Measurements from ENCODE around the gene IQCM.
"Not testable (repeated sequence)": the region's sequence is repeated elsewhere in the genome, so short reads cannot be mapped to it uniquely, and the experiment has no call there.

IQCM gene

DNA sequence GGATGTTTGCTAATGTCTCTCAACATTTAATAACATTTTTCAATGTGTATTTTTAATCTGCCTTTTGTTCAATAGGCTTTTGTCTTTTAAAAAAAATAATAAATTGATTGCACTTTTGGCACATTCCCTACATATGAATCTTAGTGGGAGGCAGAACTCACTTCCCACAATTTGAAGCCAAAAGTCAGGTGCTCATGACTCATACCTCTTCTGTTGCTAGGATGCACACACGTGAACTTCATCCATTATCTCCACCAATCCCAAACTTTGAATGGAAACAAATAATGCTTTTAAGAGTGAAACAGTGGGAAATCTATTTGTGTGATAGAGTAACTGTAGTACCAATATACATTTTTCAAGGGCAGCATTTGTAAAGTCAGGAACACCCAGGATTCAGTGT is 260.5 kb downstream of the IQCM start:
- no peak for DNase-seq

DNA sequence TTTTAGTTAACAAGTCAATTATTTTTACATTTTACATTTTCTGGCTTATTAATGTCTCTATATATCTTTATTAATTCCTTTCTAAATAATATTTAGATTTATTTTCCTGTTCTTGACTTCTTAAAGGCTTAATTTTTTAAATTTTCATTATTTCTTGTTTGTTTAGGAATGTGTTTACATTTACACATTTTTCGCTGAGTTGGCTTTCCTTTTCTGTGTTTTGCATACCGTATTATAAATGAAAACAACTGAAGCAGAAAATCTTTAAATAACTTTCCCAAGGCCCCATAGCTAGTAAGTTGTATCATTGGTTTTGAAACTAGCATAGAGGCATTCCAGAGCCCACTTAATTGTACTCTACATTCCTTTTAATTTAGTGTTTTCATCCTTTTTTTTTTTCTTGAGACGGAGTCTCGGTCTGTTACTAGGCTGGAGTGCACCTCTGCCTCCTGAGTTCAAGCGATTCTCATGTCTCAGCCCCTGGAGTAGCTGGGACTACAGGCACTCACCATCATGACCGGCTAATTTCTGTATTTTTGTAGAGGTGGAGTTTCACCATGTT is 261.6 kb downstream of the IQCM start:
- DNase-seq: no peak

DNA sequence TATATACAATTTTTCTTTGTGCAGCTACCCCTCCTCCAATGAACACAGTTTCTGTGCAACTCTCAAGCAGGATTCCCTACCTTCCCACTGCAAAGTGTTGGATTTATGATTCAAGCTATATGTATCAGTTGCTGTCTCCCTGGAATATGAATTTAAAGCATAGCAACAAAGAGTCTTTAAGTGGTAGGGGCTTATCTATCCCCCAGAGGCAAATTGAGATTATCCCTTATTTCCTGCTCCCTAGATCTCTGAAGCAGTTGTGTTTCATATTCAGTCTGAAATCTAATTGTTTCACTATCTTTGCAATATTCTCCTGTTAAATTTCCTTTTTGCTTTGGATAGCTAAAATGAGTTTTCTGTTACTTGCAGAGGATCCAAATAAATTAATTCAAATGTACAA is 263.0 kb downstream of the IQCM start:
- DNase-seq: no peak

DNA sequence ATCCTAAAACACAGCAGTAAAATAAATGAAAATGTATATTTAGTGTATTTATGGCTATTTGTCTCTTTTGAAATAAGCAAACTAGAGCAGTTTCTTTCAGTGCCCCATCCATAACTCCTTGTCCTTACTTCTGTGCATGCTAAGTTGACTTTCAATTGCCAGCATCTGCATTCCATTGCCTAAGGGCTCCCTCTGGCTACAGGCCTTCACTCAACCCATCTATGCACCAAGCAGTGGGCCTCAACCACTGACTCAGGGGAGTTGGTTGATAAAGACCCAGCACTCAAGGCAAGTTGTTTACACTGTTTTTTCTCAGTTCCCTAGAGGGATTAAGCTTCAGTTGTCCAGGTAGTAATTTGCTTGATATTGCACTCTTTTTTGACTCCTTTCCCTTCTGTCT is 265.7 kb downstream of the IQCM start:
- no peak for DNase-seq

DNA sequence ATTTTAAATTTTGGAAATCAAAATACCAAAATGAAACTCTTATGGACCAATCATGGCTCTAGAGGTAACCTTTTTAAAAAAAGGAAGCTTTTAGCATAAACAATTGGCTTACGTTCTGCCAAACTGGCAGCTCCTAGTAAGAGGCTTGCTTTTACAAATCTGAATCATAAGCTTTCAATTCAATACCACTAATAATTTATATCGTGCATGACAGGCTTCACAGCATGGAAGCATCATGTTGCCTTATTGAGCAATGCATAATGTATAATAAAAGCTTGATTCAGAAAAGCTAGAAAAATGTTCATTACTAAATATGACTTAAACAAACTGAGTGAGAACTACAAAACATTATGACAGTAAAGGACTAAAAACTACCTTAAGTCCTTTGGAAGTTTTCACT is 280.9 kb downstream of the IQCM start:
- no peak for DNase-seq

DNA sequence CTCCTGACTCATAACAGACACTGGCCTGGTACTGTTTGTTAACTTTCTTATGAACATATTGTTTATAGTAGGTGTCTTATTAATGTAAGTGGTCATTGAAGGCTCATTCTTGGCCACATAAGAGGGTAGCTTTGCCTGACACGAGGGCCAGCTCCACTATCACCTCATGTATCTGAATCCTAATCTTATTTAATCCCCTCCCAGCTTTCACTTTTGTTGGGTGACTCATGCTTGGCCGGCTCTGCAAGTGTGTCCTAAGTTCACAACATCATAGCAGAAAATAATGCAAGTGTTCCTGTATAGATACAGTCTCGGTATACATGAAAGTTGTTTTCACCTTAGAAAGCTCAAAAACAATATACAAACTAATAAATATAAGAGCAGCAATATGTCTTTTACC is 283.8 kb downstream of the IQCM start:
- DNase-seq: no peak

DNA sequence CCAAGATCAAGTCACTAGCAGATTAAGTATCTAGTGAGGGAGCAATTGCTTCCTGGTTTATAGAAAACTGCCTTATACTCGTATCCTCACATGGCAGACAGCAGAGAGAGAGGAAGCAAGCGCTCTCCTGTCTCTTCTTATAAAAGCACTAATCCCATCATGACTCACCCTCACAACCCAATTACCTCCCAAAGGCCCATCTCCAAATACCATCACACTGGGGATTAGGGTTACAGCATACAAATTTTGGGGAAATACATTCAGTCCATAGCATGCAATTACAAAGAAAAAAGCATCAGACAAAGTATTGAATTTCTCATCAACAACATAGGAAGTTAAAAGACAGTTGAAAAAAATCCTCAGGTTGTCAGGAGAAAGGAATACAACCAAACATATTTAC is 292.6 kb downstream of the IQCM start:
- DNase-seq: no peak

DNA sequence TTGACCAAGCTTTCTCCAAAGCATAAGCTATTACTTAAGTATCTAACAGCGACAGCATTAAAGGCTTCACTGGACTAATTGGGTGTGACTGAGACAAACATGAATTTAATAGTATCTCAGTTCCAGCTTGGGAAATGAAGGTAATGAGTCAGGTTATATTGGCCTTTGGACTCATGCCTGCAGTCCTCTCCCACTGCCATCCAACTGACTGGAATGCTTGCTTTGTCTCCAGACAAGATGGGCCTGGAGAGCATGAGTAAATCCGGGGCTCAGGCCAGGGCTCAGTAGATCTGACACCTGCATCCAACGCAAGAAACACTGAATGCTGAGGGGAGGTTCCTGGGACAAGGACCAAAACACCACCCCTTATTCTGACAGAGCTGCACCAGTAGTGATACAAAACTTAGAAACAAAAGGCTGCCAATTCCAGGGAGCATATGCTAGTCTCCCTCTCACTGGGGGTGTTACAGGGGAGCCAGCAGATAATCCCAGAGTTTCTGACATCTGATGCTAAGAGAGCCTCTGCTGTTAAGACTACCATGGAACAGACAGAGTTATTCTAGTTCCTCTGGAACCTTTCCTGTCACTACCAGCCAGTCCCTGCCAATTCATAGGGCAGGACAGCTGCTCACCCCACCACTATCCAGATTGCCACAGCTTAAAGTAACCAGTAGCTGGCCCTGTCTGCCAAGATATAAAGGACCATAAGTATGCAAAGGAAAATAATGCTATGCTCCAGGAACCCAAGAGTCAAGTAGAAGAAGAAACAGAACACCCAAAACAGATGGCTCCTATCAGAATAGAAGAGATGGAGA is 293.8 kb downstream of the IQCM start:
- DNase-seq: no peak

DNA sequence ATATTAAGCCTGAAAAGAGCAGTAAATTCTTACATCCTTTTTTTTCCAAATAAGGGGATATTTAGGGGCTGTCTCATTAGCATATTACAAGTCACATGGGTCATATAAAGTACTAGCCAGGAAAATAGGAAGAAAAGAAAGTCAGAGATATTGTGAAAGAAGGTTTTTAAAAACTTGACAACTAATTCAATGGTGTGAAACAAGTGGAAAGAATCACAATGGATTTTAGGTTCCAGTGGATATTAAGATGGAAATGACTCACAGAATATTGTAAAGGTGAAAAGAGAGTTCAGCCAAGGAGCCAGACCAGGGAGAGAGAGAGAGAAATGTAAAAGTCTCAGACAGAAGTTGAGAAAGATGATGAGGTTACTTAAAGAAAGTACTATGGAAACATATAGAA is 297.2 kb downstream of the IQCM start:
- DNase-seq: no peak

DNA sequence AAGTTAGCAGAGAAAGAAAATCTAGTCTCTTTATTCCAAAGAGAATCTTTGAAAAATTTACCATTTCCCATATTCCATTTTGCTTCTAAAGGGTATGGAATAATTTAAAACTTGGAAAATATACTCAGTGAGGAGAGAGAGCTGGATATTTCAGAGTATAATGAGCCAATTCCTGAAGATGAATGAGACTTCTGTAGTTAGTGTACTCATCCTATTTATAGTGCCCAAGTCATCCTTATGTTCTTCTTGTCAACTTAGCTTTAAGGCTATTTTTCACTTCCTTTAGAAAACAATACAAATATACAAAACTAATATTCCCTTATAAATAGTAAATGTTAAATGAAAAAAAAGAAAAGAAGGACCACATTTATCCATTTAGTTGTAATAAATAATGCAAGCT is 302.6 kb downstream of the IQCM start:
- no peak for DNase-seq

DNA sequence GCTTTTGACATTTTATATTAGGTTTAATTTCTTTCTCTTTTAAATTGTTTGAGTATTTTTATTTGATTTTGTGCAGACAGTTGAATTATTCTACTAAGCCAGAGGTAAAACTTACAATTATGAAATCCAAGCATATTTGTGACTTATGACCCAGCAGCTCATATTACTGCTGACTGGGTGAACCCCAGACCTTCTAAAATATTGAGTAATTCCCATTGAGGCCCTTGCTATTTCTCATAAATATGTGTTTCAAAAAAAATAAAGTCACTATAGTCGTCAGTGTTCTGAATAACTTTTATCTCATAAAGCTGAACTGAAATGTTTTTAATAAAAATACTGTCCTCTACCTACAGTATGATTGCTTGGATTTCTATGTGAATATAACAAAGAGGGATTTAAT is 303.1 kb downstream of the IQCM start:
- no peak for DNase-seq

DNA sequence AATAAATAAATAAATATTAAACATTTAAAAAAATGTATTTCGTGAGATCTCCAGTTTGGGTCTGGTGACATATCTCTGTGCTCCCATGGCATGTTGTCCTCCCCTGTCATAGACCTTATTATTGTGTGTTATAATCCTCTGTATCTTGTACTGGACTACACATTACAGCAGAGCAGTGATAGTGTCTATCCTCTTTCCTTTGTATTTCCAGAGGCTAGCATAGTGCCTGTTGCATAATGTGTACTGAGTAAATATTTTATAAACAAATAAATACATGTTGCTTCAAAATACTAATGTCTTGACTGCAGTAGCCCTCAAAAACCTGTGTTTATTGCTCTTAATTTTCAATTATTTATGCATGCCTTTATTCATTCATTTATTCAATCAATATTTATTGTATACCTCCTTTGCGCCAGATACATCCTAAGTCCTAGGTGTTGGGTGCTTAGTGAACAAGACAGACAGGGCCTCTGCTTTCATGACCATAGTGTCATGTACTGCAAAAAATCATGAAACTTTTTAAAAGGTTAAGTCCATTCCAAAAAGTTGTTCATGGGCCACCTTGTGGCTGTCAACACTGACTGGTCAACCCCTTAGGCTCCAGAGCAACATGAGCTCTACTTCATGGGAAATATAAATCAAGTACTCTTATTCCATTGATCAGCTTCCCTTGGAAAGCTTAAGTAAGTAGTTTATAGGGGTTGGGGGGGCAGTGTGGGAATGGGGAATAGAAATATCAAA is 303.9 kb downstream of the IQCM start:
- DNase-seq: no peak

DNA sequence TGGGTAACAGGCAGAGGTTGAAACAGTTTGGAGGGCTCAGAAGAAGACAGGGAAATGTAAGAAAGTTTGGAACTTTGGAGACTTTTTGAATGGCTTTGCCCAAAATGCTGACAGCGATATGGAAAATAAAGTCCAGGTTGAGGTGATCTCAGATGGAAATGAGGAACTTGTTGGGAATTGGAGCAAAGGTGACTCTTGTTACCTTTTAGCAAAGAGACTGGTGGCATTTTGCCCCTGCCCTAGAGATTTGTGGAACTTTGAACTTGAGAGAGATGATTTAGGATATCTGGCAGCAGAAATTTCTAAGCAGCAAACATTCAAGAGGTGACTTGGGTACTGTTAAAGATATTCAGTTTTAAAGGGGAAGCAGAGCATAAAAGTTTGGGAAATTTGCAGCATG is 308.3 kb downstream of the IQCM start:
- DNase-seq: not testable (repeated sequence)

DNA sequence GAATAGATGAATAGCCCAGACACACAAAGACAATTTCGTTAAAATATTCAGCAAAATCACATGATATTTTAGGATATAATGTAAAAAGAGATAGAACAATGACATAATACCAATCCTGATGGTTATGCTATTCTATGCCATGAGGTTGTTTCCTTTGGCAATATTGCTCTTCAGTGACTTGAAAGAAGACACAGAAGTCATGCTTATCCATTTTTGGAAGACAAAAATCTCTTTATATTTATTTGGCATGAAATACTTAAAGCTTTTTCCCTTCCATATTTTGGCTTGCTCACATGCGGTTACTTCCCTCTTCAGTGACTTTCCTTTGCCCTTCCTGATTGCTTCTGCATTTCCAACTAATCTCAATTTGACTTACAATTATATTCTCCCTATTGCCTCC is 314.8 kb downstream of the IQCM start:
- DNase-seq: no peak

DNA sequence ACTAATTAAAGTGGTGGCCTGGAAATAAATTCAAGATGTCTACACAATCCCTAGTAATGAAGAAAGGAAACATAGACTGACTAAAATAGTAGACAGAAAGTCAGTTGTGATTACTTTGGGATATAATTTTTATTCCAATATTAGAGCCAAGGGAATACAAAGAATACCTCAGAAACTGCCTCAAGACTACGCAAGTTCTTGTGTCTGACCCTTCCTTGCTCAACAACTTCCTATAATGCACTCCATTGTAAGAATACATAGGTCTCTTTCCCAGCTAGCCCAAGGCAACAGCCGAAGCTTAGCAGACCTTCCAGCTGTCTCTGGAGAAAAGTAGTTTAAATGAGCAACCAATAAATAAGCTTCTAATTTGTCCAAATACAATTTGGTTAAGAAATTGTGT is 315.9 kb downstream of the IQCM start:
- DNase-seq: no peak

DNA sequence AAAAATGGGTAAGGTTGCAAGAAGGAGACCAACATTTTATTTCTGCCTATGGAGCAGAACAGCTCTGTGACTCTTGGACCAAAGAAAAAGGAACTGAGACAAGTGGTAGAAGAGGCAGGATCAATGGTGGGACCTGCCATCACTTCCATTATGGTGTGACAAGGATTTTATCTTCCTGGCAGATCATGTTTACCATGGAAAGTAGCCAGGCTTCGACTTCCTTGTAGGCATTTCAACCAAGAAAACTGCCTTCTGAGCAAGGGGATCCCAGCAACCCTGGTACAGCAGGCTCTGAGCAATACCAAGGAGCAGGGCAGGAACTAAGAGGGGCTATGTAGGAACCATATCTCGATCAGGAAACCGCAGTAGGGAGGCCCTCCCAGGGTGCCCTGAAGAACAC is 317.4 kb downstream of the IQCM start:
- no peak for DNase-seq

DNA sequence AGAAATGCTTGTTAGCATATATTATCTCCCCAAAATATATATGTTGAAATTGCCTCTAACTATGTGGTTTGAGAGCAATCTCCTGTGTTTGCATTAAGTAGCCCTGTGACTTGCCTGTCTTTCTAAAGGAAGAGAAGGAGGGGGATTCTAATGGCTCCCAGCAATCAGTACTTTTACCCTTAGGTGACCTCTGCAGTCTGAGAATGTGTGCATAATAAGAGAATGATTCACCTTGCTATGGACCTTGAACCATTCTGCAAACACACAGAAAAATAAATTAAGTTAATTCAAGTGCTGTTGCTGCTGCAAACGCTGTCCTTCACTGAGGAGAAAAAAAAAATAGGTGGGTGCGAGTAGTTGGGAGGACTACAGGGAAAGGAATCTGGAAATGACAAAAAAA is 322.2 kb downstream of the IQCM start:
- no peak for DNase-seq

DNA sequence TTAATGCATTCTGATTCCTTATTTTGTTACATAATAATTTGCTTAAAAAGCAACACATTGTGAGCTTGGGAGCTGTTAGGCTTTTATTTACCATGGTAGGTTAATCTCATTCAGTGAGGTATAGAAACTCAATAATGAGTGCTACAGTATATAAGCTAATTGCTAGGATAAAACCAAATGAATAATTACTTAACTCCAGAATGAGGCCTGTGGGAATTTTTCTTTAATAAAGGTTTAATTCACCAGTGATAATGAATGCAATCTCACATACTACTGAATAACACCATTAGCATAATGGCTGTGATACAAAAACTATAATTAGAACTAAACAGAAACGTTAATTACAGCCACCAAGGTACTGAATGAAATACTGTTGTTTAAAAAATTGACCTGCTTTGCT is 326.3 kb downstream of the IQCM start:
- peak; percentile 83 to 86 for DNase-seq

DNA sequence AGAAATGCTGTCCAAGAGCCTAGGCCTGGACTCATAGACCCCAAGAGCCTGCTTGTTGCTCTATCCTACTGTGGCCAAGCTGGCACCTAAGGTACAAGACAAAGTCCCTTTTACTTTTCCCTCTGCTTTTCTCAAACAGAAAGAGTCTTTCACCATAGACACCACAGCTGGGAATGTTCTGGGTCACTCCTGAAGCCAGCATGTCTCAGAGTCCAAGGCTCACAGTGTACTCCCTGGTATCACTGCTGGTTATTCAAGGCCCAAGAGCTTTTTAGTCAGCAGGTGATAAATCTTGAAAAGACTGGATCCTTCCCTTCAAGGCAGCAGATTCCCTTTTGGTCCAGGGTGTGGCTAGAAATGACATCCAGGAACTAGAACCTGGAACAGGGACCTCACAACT is 328.8 kb downstream of the IQCM start:
- DNase-seq: no peak

DNA sequence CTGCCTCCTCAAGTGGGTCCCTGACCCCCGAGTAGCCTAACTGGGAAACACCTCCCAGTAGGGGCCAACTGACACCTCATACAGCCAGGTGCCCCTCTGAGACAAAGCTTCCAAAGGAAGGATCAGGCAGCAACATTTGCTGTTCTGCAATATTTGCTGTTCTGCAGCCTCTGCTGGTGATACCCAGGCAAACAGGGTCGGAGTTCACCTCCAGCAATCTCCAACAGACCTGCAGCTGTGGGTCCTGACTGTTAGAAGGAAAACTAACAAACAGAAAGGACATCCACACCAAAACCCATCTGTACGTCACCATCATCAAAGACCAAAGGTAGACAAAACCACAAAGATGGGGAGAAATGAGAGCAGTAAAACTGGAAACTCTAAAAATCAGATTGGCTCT is 347.0 kb downstream of the IQCM start:
- DNase-seq: not testable (repeated sequence)

DNA sequence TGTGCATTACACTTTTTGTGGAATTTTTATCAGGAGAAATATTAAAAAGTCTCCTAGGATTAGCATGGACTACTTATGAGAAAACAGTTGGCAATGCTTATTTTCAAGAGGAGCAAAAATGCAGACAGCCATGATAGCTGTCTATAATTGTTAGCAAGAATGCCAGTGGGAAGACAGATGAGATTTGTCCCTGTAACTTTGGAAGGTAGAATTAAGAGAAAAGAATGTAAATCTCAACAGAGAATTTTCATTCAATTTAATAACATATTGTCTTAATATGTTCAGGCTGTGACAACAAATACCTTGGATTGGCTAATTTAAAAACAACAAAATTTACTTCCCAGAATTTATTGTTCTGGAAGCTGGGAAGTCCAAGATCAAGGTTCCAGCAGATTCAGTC is 349.2 kb downstream of the IQCM start:
- DNase-seq: no peak

DNA sequence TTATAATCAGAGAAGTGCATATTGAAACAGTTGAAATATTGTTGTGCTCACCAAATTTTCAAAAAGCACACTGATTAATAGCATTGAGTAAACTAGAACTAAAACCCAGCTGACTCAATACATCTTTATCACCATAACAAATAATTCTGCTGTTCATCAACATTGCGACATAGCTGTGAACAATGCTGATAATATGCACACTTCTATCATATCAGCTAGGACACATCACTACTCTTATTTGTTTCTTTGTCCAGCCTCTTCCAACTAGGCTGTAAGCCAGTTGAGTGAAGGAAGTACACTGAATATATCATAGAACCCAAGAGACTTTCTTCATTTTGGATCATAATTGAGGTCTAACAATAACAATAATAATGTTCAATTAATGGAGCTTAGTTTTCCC is 349.7 kb downstream of the IQCM start:
- no peak for DNase-seq

DNA sequence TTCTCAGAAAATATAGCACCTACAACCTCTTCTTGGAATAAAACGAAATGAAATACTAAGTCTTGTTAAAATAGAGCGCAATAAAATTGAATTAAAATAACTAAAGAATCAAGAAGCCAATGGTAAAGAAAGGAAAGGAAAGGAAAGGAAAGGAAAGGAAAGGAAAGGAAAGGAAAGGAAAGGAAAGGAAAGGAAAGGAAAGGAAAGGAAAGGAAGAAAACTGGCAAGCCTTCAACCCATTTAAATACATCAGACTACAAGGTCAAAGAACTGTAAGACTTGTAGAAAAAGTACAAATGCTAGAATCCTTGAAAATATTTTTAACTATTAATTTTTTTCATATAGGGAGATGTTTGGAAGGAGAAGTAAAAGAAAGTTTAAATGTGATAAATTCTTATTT is 372.1 kb downstream of the IQCM start:
- DNase-seq: no peak

DNA sequence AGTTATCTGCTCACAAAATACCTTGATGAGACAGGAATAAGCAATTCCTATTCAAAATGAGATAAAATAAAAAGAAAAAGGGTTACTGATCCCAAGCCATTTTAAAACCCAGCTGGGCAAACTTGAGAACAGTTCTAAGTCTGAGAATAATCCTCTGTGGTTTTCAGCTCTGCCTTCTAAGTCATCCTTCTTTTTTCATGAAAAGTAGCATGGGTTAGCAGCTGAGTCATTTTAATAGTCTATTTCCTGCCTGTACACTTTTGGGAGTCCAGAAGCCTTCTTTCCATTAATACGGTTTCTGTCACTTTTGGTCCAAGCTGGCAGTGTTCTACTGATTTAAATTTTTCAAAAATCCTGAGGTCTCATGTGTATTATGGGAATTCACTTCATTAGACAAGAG is 374.3 kb downstream of the IQCM start:
- no peak for DNase-seq
